HG03060 (cell line): ENCODE results near the gene B3GNT8.
"Not testable (repeated sequence)": the region's sequence is repeated elsewhere in the genome, so short reads cannot be mapped to it uniquely, and the experiment has no call there.

Experiments used
- ATAC-seq: cut with Tn5 transposase; IDR thresholded peaks from one replicate; pipeline ENCODE4 v1.9.1; 2021; ENCODE audit warnings: low read depth, moderate number of reproducible peaks; ENCODE audit not compliant: unreplicated experiment

B3GNT8 gene

DNA sequence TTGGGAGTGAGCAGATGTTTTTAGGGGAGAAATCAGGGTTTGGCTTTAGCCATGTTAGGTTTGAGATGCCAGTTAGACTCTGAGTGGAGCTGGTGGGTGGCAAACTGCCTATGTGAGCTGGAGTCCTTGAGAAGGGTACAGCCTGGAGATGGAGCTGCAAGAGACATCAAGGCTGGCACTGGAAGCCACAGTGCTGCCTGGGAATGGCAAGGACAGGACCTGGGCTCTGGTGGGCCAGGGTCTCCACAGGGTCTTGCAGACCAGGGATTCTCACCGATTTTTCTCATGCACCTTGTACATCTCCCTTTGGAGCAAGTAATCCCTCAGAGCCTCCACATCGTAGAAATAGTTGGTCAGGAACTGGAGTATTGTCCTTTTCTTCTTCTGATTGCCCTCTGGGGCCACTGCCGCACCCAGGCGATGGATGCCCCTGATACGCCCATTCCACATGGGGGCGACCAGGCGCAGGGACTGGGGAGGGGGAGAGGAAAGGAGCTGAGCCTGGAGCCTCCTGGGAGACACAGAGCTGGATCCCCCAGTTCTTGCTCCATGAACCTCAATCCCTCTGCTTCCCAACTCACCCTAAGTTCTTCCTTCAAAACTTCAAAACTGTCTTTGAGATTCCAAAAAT is 10.9 kb upstream of the B3GNT8 start:
- ATAC-seq: no peak

DNA sequence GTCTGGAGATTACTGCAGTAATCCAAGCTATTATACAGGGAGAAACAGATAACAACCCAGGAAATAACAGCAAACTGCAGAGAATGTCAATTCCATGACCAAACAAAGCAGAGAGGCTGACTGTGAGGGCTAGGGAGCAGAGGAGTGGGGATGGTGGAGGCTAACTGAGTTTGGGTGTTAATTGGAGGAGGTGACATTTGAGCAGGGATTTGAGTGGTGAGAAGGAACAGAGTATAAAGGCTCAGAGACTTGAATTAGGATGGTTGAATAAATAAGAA is 9.4 kb upstream of the B3GNT8 start:
- no peak for ATAC-seq

DNA sequence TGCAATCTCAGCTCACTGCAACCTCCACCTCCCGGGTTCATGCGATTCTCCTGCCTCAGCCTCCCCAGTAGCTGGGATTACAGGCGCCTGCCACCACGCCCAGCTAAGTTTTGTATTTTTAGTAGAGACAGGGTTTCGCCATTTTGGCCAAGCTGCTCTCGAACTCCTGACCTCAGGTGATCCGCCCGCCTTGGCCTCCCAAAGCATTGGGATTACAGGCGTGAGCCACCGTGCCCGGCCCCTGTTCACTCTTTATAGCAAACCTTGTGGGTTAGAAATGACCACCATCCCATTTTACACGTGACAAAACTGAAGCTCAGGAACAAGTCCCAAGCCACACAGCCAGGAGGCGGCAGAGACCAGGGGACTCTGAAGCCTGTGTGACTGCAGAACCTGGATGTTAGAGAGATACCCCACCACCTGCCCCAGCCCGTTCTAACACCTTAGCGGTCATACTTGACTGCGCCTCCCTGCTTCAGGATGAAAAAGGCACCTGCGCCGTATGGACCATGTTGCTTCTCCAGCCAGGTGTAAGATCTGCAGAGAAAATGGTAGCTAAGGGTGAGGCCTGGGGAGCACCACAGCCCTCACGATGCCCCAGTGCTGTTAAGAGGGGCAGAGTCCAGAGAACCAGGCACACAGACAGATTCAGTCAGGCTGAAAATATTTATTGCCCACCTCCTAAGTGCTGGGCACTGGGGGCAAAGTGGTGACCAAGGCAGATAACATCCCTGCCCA is 8.9 kb upstream of the B3GNT8 start:
- ATAC-seq: no peak

DNA sequence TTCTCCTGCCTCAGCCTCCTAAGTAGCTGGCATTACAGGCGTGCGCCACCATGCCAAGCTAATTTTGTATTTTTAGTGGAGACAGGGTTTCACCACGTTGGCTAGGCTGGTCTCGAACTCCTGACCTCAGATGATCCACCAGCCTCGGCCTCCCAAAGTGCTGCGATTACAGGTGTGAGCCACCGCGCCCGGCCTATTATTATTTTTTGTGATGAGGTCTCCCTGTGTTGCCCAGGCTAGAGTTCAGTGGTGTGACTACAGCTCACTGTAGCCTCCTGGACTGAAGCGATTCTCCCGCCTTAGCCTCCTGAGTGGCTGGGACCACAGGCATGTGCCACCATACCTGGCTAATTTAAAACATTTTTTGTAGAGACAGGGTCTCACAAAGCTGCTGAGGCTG is 8.2 kb upstream of the B3GNT8 start:
- not testable (repeated sequence) for ATAC-seq

DNA sequence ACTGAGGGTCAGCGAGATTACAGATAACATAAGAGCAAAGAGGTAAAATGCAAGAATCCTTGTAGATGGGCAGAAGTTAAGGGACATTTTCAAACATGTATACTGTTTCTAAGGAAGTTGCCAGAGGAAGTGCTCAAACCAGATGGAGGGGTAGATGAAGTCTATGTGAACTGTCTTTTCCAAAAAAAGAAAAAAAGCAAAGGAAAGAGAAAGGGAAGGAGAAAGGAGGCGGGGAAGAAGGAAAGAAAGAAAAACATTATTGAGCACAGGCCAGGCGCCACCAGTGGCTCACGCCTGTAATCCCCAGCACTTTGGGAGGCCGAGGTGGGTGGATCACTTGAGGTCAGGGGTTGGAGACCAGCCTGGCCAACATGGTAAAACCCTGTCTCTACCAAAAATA is 7.3 kb upstream of the B3GNT8 start:
- ATAC-seq: no peak

DNA sequence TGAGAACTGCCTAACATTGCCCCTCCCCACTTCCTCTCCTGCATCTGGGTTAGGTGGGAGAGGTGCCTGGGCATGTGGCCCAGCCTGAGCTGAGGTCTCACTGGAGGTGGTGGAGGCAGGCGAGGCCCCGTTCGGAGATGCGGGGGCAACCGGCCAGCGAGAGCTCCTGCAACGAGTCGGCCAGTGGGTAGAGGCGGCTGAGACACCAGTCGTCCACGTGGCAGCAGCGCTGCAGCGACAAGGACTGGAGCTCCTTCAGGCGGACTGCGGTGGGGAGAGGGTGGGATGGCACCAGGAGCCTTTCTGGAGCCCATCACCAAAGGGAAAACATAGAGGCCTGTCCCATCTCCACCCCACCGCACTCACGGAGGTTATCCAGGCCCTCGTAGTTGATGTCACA is 6.0 kb upstream of the B3GNT8 start:
- no peak for ATAC-seq

DNA sequence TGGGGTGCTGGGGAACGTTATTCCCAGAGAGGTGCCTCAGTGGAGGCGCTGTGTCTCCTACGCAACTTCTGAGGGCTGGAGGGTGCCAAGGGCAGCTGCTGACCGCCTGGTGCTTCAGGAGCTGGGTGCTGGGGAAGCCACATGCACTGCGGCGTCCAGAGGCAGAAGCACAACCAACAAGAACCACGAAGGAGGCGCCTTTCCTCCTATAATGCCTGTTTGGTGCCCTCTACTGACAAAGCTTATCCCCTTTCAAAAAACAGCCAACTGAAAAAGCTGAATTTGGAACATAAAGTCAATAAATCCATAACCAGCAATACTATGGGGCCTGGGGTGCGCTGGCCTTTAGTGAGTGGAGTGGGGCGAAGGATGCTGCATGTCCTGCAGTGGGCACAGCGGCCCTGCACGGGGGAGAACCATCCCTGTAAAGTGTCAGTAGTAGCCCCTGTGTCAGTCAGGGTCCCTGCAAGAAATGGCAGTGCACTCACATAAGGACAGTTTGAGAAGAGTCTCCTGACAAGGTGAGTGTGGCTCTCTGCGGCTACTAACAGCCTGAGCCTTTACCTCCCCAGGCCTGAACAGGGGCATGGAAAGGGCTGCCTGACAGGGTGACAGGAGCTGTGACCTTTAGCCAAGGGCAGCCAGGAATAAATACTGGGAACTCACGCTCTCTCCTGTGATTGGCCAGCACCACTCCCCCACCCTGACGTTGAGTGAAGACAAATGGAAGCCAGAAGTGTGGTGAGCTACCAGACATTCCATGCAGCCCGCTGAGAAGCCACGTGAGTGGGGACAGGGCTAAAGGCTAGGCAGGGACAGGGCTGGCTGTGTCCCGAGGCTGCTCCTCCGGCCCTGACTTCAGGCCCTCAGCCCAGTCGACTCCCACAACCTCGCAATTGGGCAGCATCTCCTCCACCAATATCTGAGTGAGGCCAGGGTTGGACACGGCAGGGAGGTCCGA is 4.5 kb upstream of the B3GNT8 start:
- ATAC-seq: no peak

DNA sequence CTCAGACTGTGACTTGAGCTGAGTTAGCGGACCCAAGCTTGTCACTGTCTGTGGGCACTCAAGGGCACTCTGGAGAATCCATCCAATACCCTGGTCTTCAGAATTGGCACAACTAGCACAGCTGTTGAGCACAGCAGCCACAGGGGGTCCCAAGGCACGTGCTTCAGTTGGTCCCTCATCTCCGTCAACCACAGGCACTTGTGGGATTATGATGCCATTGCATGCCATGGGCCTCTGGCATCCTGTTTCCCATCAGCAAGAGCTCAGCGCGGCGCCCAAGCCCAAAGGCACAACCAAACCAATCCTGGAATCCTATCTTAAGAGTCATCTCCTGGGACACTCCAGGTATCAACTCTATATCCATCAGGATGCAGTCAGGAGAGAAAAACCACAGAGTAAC is 3.7 kb upstream of the B3GNT8 start:
- no peak for ATAC-seq

DNA sequence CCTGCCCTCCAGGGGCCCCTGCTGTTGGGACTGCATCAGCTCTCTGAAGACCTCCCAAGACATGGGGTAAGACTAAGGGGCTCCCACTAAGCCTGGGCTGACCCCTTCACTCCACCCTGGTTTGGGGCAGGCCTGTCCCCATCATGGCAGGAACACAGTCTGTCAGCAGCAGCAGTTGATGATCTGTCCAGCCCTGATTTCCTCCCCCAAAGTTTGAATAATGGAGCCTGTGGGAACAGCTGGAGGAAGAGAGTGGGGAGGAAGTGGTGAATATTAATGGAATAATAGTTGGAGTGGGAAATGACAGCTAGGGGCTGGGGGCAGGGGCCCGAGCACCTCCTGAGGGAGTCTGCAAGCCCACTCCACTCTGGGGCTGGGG is 1.3 kb upstream of the B3GNT8 start:
- ATAC-seq: no peak

DNA sequence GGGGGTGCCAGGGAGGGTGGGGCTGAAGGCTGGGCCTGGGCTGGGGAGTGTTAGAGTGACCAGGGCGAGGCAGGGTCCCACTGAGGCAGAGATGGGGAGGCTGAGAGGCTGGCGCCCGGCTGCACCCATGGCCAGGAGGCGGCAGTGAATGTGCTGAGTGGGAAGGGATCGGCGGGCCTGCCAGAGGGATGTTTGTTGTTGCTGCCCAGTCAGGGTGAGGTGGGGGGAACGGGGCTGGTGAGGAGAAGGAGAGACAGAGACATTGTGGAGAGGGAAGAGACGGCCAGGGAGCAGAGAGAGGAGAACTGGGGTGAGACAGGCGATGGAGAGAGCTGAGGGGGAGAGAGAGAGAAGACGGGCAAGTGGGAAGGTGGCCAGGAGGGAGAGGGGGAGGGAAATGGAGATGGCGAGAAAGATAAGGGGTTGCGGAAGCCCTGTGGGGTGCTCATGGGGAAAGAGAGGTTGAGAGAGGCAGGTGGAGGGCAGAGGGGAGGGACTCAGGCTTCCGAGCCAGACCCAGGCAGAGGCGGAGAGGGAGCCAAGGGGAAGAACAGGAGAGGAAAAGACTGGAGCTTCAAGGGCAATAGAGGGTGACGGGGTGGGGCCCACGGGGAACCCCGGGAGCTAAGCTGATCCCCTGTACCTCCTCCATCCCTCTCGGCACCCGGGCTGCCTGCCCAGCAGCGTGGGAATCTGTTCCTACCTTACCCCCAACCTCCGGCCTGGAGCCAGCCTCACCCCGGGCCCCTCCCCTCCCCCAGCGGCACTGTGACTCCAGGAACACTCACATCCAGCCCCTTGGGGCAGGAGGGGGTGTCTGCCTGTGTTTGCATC is 690 bp upstream of the B3GNT8 start:
- no peak for ATAC-seq

DNA sequence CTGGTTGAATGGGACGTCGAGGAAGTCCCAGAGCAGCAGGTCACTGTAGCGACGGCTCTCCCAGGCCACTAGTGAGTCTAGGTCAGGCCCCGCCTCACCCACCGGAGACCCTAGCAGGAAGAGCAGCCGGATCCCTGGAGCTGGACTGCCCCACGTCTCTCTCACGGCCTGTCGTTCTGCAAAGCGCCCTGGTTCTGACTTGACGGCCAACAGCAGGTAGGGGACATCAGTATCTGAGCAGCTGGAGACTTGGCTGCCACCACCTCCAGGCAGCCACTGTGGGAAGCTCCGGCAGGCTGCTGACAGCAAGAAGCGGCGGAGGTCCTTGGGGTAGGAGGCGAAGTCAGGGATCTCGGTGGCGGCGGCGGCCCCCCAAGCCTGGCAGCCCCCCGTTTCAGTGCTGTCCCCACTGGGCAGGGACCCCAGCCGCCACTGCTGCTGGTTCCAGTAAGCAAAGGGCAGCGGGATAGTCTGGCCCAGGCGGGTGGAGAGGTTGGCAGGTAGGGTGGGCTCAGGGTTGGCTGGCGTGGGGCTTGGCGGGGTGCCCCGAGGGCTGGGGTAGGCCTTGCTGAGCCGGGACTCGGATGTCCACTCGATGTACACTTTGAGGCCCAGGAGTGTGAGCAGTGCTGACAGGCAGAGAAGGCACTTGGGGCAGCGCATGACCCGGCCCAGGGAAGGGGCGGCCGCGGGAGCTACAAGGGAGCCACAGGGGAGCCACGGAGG is 895 bp downstream of the B3GNT8 start:
- no peak for ATAC-seq

DNA sequence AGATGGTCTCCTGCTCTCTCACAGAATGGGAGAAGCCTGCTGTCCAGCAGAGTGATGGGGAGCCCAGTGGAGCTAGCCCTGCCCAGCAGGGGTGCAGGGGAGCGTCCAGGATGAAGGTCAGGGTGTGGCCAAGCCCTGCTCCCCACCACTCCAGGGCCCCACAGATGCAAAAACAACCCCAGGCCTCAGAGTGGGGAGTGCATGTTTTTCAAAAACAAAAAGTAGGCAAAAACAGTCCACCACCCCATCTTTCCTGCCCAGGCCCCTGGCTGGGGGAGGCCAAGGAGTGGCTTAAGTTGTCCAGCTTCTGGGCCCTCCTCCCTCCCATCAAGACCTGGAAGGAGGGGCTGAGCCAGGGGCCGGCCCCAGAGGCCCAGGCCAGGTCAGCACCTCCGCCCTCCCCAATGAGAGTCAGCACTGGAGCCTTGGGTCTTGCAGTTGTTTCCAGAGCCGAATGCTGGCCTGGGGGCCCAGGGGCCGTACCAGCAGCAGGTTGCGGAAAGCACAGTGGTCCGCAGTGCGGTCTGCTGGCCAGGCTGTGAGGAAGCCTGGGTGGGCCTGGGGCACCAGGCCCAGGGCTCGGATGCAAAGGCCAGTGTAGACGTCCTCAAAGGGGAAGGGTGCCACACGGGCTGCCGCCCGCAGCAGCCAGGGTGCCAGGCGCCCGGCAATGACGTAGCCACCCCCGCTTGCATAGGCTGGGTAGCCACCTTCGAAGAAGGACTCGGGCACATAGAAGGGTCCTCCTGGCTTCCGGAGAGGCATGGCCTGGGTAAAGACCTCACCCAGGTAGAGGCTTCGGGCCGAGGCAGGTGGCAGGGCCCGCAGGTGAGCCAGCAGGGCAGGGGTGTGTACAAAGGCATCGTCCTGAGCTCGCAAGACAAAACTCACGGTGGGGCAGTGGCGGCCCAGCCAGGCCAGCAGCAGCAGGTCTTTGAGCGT is 1.7 kb downstream of the B3GNT8 start:
- no peak for ATAC-seq

DNA sequence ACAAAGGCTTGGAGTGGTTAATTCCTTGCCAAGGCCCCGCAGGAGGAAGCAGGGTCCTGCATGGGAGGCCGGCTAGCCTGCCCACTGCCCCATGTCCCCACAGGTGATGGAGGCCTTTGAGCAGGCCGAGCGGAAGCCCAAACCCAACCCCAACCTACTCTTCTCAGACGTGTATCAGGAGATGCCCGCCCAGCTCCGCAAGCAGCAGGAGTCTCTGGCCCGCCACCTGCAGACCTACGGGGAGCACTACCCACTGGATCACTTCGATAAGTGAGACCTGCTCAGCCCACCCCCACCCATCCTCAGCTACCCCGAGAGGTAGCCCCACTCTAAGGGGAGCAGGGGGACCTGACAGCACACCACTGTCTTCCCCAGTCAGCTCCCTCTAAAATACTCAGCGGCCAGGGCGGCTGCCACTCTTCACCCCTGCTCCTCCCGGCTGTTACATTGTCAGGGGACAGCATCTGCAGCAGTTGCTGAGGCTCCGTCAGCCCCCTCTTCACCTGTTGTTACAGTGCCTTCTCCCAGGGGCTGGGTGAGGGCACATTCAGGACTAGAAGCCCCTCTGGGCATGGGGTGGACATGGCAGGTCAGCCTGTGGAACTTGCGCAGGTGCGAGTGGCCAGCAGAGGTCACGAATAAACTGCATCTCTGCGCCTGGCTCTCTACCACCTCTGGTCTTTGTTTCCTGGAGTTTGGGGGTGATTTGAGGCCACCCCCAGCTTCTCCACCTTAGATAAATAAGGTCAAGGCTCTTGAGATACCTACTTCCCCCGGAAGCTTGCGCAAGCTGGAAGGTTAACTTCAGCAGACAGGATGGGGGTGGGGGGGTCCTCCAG is 2.6 kb downstream of the B3GNT8 start:
- ATAC-seq: no peak

DNA sequence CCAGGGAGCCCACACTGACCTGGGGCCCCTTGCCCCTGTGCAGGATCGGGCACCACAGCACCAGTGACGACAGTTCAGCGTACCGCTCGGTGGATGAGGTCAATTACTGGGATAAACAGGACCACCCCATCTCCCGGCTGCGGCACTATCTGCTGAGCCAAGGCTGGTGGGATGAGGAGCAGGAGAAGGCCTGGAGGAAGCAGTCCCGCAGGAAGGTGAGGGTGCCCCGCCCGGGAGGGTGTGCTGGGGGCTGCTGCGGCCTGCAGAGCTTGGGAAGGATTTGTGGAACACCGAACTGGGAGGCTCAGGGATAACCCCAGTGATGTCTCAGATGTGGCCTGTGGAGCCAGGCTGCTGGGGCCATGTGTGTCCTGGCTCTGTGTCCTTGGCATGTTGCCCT is 4.2 kb downstream of the B3GNT8 start:
- no peak for ATAC-seq

DNA sequence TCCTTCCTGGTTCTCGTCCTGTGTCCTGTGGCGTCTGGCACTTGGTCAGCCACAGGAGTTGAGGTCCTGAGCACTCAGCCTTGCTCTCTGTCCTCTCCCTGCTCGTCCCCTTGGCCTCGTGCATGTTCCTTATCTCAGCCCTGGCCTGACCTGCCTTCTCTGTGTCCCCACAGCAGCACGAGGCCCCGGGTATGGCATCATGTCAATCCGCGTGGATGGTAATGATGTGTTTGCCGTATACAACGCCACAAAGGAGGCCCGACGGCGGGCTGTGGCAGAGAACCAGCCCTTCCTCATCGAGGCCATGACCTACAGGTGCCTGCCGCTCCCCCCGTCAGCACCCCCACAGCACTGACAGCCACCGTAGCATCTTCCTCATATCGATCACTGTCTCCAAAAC is 4.7 kb downstream of the B3GNT8 start:
- no peak for ATAC-seq

DNA sequence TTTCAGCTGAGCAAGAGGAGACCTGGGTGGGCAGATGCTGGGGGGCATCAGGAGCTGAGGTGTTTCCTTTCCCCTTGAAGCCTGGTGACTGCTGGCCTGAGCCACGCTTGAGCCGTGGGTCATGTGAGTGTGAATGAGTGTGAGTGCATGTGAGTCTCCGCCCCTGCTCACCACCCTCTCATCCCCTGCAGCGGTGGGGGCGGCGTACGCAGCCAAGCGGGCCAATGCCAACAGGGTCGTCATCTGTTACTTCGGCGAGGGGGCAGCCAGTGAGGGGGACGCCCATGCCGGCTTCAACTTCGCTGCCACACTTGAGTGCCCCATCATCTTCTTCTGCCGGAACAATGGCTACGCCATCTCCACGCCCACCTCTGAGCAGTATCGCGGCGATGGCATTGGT is 5.2 kb downstream of the B3GNT8 start:
- no peak for ATAC-seq

DNA sequence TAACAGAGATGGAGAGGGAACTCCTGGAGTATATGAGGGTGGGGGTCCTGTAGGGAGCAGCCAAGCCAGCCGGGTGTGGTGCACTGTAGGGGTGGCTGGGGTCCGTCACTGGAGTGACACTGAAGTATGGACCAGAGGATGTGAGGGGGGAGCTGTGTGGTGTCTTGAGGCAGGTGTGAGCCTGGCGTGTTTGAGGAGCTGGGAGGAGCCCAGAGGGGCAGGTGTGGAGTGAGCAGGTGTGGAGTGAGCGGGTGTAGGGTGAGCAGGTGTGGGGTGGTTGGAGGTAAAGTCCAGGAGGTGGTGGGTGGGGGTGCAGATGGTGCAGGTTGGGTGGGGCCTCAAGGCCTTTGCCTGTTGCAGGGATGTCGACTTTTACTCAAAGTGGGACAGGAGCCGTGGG is 5.9 kb downstream of the B3GNT8 start:
- ATAC-seq: no peak
